Neutrophil (primary cell): Measurements from ENCODE around the gene WARS2.

ENCODE experiments used
- H3K27ac ChIP-seq: fragments of 200-600 bp; sonication (generic); 2 replicates; pipeline ENCODE4 v1.5.1; 2016; ENCODE audit warnings: mild to moderate bottlenecking, moderate library complexity
- H3K27me3 ChIP-seq: fragments of 200-600 bp; sonication (generic); 2 replicates; pipeline ENCODE4 v1.6.0; 2016; ENCODE audit warnings: mild to moderate bottlenecking
- H3K36me3 ChIP-seq: fragments of 200-600 bp; sonication (generic); 2 replicates; pipeline ENCODE4 v1.5.1; 2017
- H3K4me1 ChIP-seq, 2 experiments: fragments of 200-600 bp in 1 of 2; sonication (generic) in 1 of 2; 1 replicate in 1 of 2; 2 replicates in 1 of 2; pipeline versions ENCODE4 v1.5.1 to v1.6.1; 2013 to 2016; ENCODE audit warnings: low read depth in 1 of 2, low read length in 1 of 2, mild to moderate bottlenecking in 1 of 2, moderate library complexity in 1 of 2; ENCODE audit not compliant: control insufficient read depth in 1 of 2, insufficient read depth in 1 of 2
- H3K4me3 ChIP-seq, 2 experiments: fragments of 200-600 bp in 1 of 2; sonication (generic) in 1 of 2; 1 replicate in 1 of 2; 2 replicates in 1 of 2; pipeline ENCODE4 v1.5.1; 2013 to 2016; ENCODE audit warnings: low read depth in 1 of 2, low read length in 1 of 2, mild to moderate bottlenecking in 1 of 2, moderate library complexity in 1 of 2
- H3K9me3 ChIP-seq: fragments of 200-600 bp; sonication (generic); 2 replicates; pipeline ENCODE4 v1.5.1; 2016
- TF ChIP-seq, protein P1 (sequence below): fragments of 200-600 bp; sonication (generic); IDR thresholded peaks from 2 replicates; pipeline ENCODE4 v1.5.1; 2016; ENCODE audit warnings: antibody characterized with exemption

Gene WARS2

DNA sequence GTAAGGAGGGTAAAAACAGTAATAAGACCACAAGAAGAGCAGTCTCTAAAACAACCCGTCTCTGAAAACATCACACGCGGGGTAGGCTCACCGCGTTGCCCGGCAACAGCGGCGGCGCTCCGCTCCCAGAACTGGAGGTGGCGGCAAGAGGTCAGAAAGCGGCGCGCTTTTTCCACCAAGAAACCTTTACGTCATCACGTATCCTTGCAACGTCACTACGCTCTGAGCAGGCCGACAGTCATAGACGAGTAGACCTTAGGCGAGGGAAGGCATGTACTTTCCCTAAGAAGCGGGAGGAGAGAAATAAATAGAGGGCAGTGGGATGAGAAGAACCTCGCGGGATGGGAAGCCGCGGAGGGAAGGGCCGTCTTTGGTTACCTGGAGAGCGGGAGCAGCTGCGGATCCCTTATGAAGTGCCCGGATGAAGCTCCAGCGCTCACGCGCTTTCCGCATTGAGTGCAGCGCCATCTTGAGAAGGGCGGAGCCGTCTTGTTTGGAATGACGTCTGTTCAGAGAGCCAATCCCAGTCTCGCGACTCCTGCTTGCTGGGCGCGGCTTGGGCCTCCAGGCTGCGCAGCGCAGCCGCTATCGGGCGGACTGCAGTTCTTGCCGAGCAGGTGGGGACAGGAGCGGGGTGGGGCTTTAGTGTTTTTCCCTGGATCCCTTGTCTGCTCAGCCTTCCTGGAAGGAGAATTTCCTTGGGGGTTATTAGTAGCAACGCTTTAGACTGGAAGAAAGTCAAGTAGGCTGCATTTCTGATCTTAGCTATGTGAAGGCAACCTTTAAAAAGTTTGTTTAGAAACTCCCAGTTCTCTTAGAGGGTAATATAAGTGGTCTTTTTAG is at the start of gene WARS2:
TSS of gene WARS2 (minus strand) at position 477 of the 843 bp plus-strand sequence. CDS start at position 468, 9 bp downstream.
- H3K4me3 ChIP-seq: peak within 1 kb of the TSS; percentile 81 to 83
- H3K27ac ChIP-seq: peak within 1 kb of the TSS; percentile 72
- no peaks in the 10 kb centered on the region for H3K9me3 ChIP-seq
- TF ChIP-seq, protein P1, sequence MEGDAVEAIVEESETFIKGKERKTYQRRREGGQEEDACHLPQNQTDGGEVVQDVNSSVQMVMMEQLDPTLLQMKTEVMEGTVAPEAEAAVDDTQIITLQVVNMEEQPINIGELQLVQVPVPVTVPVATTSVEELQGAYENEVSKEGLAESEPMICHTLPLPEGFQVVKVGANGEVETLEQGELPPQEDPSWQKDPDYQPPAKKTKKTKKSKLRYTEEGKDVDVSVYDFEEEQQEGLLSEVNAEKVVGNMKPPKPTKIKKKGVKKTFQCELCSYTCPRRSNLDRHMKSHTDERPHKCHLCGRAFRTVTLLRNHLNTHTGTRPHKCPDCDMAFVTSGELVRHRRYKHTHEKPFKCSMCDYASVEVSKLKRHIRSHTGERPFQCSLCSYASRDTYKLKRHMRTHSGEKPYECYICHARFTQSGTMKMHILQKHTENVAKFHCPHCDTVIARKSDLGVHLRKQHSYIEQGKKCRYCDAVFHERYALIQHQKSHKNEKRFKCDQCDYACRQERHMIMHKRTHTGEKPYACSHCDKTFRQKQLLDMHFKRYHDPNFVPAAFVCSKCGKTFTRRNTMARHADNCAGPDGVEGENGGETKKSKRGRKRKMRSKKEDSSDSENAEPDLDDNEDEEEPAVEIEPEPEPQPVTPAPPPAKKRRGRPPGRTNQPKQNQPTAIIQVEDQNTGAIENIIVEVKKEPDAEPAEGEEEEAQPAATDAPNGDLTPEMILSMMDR: peak; percentile 9
- no peaks in the 10 kb centered on the region for H3K27me3 ChIP-seq
- H3K36me3 ChIP-seq: no peaks in the 10 kb centered on the region
- peaks cover 16% of the 10 kb centered on the region in 2 experiments for H3K4me1 ChIP-seq

DNA sequence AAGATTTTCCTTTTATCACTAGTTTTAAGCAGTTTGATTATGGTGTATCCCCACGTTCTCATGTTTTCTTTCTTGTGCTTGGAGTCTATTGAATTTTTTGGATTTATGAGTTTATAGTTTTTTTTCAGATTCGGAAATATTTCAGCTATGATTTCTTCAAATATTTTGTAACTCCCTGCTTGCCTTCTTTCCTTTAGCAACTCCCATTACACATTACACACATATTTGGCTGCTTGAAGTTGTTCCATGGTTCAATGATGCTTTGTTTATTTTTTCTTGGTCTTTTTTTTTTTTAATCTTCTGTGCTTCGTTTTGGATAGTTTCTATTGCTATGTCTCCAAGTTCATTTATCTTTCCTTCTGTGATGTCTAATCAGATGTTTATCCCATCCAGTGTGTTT is 48.5 kb upstream of the WARS2 start:
- no peaks in the 10 kb centered on the region for H3K4me1 ChIP-seq
- no peaks in the 10 kb centered on the region for H3K9me3 ChIP-seq
- no peak overlapping the region for H3K4me3 ChIP-seq
- no peaks in the 10 kb centered on the region for H3K27me3 ChIP-seq
- H3K27ac ChIP-seq: no peak overlapping the region
- TF ChIP-seq, protein P1: no peak
- no peaks in the 10 kb centered on the region for H3K36me3 ChIP-seq

DNA sequence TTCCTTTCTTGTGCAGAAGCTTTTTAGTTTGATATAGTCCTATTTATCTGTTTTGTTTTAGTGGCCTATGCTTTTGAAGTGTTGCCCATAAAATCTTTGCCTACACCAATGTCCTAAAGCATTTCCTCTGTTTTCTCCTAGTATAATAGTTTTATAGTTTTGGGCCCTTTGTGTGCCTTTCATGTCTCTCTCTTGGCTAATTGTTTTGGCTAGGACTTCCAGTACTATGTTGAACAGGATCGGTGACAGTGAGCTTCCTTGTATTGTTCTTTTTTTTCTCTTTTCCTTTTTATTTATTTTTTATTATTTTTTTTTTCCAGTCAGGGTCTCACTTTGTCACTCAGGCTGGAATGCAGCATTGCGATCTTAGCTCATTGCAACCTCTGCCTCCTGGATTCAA is 47.0 kb upstream of the WARS2 start:
- H3K9me3 ChIP-seq: no peaks in the 10 kb centered on the region

DNA sequence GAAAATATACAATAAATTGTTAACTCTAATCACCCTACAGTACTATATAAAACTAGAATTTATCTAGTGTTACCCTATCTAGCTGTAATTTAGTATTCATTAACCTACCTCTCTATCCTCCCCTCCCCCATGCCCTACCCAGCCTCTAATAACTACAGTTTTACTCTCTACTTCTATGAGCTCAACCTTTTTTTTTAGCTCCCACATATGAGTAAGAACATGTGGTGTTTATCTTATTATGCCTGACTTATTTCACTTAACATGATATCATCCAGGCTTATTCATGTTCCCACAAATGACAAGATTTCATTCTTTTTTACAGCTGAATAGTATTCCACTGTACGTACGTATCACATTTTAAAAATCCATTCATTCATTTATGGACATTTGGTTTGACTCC is 46.0 kb upstream of the WARS2 start:
- Histone ChIP-seq H3K27ac (no peak overlapping the region), H3K9me3 (no peaks in the 10 kb centered on the region), H3K4me3 (no peak overlapping the region), H3K36me3 (no peaks in the 10 kb centered on the region), H3K4me1 (no peaks in the 10 kb centered on the region), H3K27me3 (no peaks in the 10 kb centered on the region)
- TF ChIP-seq, protein P1: no peak

More for the DNA sequence above, 47.0 kb upstream of the WARS2 start:
- Histone ChIP-seq H3K27ac (no peak overlapping the region), H3K27me3 (no peaks in the 10 kb centered on the region), H3K36me3 (no peaks in the 10 kb centered on the region), H3K4me1 (no peaks in the 10 kb centered on the region), H3K4me3 (no peak overlapping the region)
- TF ChIP-seq, protein P1: no peak

DNA sequence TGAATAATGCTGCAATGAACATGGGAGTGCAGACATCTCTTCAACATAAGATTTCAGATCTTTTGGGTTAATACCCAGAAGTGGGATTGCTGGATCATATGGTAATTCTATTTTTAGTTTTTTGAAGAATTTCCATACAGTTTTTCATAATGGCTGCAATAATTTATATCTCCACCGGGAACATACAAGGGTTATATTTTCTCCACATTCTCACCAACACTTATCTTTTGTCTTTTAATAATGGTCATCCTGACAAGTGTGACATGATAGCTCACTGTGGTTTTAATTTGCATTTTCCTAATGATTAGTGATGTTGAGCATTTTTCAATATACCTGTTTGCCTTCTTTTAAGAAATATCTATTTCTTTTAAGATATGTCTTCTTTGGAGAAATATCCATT is 44.5 kb upstream of the WARS2 start:
- H3K27ac ChIP-seq: no peak overlapping the region
- TF ChIP-seq, protein P1: no peak

More for the DNA sequence above, 44.5 kb upstream of the WARS2 start:
- H3K4me1 ChIP-seq: no peaks in the 10 kb centered on the region
- no peaks in the 10 kb centered on the region for H3K36me3 ChIP-seq
- no peak overlapping the region for H3K4me3 ChIP-seq
- H3K27me3 ChIP-seq: no peaks in the 10 kb centered on the region
- H3K9me3 ChIP-seq: no peaks in the 10 kb centered on the region
